DND-41 (cell line): ENCODE measurements around the gene PREP.

ENCODE experiments used
- ATAC-seq: fragments of 200-7000 bp; cut with Tn5 transposase; 3 replicates; pipeline ENCODE4 v1.9.1; 2021; ENCODE audit warnings: low read depth; ENCODE audit not compliant: insufficient read depth
- DNase-seq: peaks from one replicate; pipeline ENCODE4 v3.0.0-alpha.2; 2020
- H2AFZ ChIP-seq: 2 replicates; pipeline ENCODE4 v1.6.0; 2012; ENCODE audit warnings: low read depth, low read length
- H3K27ac ChIP-seq: 2 replicates; pipeline ENCODE4 v1.5.1; 2012; ENCODE audit warnings: low read length, inconsistent platforms
- H3K27me3 ChIP-seq: fragments of 200-600 bp; sonication (generic); 2 replicates; pipeline ENCODE4 v1.6.0; 2012; ENCODE audit warnings: low read length, mild to moderate bottlenecking, inconsistent platforms; ENCODE audit not compliant: insufficient read depth, poor library complexity
- H3K36me3 ChIP-seq: 2 replicates; pipeline ENCODE4 v1.5.1; 2012; ENCODE audit warnings: low read length, inconsistent platforms; ENCODE audit not compliant: insufficient read depth
- H3K4me1 ChIP-seq: 2 replicates; pipeline ENCODE4 v1.5.1; 2012; ENCODE audit warnings: mild to moderate bottlenecking, low read length; ENCODE audit not compliant: insufficient read depth
- H3K4me2 ChIP-seq: 2 replicates; pipeline ENCODE4 v1.6.0; 2012; ENCODE audit warnings: mild to moderate bottlenecking, moderate library complexity, low read length, inconsistent platforms; ENCODE audit not compliant: insufficient read depth
- H3K4me3 ChIP-seq, 2 experiments: fragments of 200-600 bp in 1 of 2; shearing (Covaris generic) in 1 of 2; 2 replicates each; pipeline ENCODE4 v1.5.1; 2012 to 2016; ENCODE audit warnings: inconsistent platforms in 2 of 2, low read length in 2 of 2, mild to moderate bottlenecking in 2 of 2, low read depth in 1 of 2, moderate library complexity in 1 of 2
- H3K79me2 ChIP-seq: 2 replicates; pipeline ENCODE4 v1.6.0; 2012; ENCODE audit warnings: low read length, inconsistent platforms; ENCODE audit not compliant: insufficient read depth
- H3K9ac ChIP-seq: 2 replicates; pipeline ENCODE4 v1.6.0; 2012; ENCODE audit warnings: low read depth, mild to moderate bottlenecking, inconsistent platforms, low read length, moderate library complexity
- H3K9me3 ChIP-seq: 2 replicates; pipeline ENCODE4 v1.5.1; 2012; ENCODE audit warnings: low read length, moderate library complexity, mild to moderate bottlenecking, inconsistent platforms; ENCODE audit not compliant: insufficient read depth, severe bottlenecking
- H4K20me1 ChIP-seq: 2 replicates; pipeline ENCODE4 v1.6.0; 2012; ENCODE audit warnings: low read length; ENCODE audit not compliant: insufficient read depth
- EZH2 ChIP-seq: IDR thresholded peaks from 3 replicates; pipeline ENCODE4 v1.6.1; 2012; ENCODE audit warnings: borderline replicate concordance, low read depth, mild to moderate bottlenecking, moderate library complexity, low read length, inconsistent platforms; ENCODE audit not compliant: severe bottlenecking
- TF ChIP-seq, protein P1 (sequence below): IDR thresholded peaks from 2 replicates; pipeline ENCODE4 v1.5.1; 2012; ENCODE audit warnings: borderline replicate concordance, low read length, moderate library complexity, mild to moderate bottlenecking; ENCODE audit not compliant: poor library complexity, severe bottlenecking; ENCODE audit errors: extremely low read depth

Gene PREP

GRCh38 chr6:105359419-105360370 lies 43.2 kb downstream of the PREP start:
- H3K9me3 ChIP-seq = peaks cover 11% of the 10 kb centered on the region
- no peak overlapping the region for H3K4me3 ChIP-seq
- no peaks in the 10 kb centered on the region for H3K4me1 ChIP-seq
- no peak overlapping the region for H3K9ac ChIP-seq
- ATAC-seq (no peak), DNase-seq (no peak)
- H4K20me1 ChIP-seq = no peaks in the 10 kb centered on the region
- no peak overlapping the region for H2AFZ ChIP-seq
- no peaks in the 10 kb centered on the region for H3K27me3 ChIP-seq
- peaks cover 81% of the 10 kb centered on the region for H3K36me3 ChIP-seq
- no peak for TF ChIP-seq EZH2
- TF ChIP-seq, protein P1, sequence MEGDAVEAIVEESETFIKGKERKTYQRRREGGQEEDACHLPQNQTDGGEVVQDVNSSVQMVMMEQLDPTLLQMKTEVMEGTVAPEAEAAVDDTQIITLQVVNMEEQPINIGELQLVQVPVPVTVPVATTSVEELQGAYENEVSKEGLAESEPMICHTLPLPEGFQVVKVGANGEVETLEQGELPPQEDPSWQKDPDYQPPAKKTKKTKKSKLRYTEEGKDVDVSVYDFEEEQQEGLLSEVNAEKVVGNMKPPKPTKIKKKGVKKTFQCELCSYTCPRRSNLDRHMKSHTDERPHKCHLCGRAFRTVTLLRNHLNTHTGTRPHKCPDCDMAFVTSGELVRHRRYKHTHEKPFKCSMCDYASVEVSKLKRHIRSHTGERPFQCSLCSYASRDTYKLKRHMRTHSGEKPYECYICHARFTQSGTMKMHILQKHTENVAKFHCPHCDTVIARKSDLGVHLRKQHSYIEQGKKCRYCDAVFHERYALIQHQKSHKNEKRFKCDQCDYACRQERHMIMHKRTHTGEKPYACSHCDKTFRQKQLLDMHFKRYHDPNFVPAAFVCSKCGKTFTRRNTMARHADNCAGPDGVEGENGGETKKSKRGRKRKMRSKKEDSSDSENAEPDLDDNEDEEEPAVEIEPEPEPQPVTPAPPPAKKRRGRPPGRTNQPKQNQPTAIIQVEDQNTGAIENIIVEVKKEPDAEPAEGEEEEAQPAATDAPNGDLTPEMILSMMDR = no peak
- no peak overlapping the region for H3K4me2 ChIP-seq
- no peak overlapping the region for H3K27ac ChIP-seq
- H3K79me2 ChIP-seq = no peaks in the 10 kb centered on the region

GRCh38 chr6:105357165-105357564 lies 45.7 kb downstream of the PREP start:
- no peaks in the 10 kb centered on the region for H3K27me3 ChIP-seq
- H3K4me1 ChIP-seq = no peaks in the 10 kb centered on the region
- H3K9ac ChIP-seq = no peak overlapping the region
- no peak overlapping the region for H3K4me2 ChIP-seq
- ATAC-seq (no peak), DNase-seq (no peak)
- no peak overlapping the region for H3K27ac ChIP-seq
- no peak overlapping the region for H2AFZ ChIP-seq
- no peak overlapping the region for H3K4me3 ChIP-seq
- no peaks in the 10 kb centered on the region for H4K20me1 ChIP-seq
- TF ChIP-seq EZH2 = no peak
- TF ChIP-seq, protein P1 = no peak
- H3K79me2 ChIP-seq = no peaks in the 10 kb centered on the region
- peaks cover 11% of the 10 kb centered on the region for H3K9me3 ChIP-seq
- peaks cover 78% of the 10 kb centered on the region for H3K36me3 ChIP-seq

DNA sequence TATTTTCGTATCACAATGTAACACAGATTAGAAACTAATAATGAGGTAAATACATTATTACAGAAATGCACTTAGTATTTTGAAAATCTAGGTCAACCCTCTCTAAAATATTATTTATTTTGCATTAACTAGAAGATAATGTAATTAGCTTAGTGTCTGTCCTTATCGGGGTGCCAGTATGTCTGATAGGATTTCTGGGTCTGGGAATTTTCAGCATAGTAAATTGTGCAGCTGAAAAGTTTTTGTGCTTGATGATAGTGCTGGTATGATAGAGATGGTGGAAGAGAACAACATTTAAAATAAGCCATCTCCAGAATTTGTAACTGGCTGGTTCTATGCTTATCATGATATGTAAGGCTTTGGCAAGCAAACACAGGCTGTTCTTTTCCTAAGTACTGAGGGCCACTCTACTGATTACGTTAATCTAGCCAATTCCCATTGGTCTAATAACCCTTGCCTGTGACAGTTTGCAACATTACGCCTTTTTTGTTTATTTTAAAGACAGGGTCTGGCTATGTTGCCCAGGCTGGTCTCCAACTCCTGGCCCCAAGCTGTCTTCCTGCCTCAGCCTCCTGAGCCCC lies 50.8 kb downstream of the PREP start:
- H3K9me3 ChIP-seq = peaks cover 7% of the 10 kb centered on the region
- H3K79me2 ChIP-seq = no peaks in the 10 kb centered on the region
- H3K4me2 ChIP-seq = no peak overlapping the region
- TF ChIP-seq, protein P1 = no peak
- no peak for TF ChIP-seq EZH2
- peaks cover 81% of the 10 kb centered on the region for H3K36me3 ChIP-seq
- H3K27ac ChIP-seq = no peak overlapping the region
- no peaks in the 10 kb centered on the region for H3K4me1 ChIP-seq
- H2AFZ ChIP-seq = no peak overlapping the region
- no peak for DNase-seq
- no peak overlapping the region for H3K4me3 ChIP-seq
- H4K20me1 ChIP-seq = no peaks in the 10 kb centered on the region; the same call in 1 of the 2 replicates
- no peak overlapping the region for H3K9ac ChIP-seq
- H3K27me3 ChIP-seq = no peaks in the 10 kb centered on the region
- no peak for ATAC-seq
